SK-N-SH (cell line): ENCODE data around the gene INSC.

Experiments used
- CTCF ChIP-seq: fragments of 200-600 bp; sonication (generic); IDR thresholded peaks from 2 replicates; pipeline ENCODE4 v1.6.1; 2017; ENCODE audit warnings: antibody characterized with exemption, mild to moderate bottlenecking, moderate library complexity
- ELF1 ChIP-seq: IDR thresholded peaks from 2 replicates; pipeline ENCODE4 v1.4.0; 2012
- EZH2phosphoT487 ChIP-seq: fragments of 200-600 bp; sonication (generic); IDR thresholded peaks from 2 replicates; pipeline ENCODE4 v1.6.1; 2017; ENCODE audit warnings: low read depth, mixed run types, mild to moderate bottlenecking, antibody characterized with exemption, moderate library complexity, borderline replicate concordance
- FOXM1 ChIP-seq: IDR thresholded peaks from 2 replicates; pipeline ENCODE4 v1.4.0; 2012; ENCODE audit warnings: low read depth, mild to moderate bottlenecking
- GABPA ChIP-seq: IDR thresholded peaks from 2 replicates; pipeline ENCODE4 v1.4.0; 2012; ENCODE audit warnings: low read depth, mild to moderate bottlenecking
- MAX ChIP-seq: IDR thresholded peaks from 2 replicates; pipeline ENCODE4 v1.4.0; 2012; ENCODE audit warnings: low read depth
- MXI1 ChIP-seq: IDR thresholded peaks from 2 replicates; pipeline ENCODE4 v1.6.1; 2012; ENCODE audit warnings: mild to moderate bottlenecking, low read depth, low read length, improper control_type of control experiment
- SMC3 ChIP-seq: IDR thresholded peaks from 2 replicates; pipeline ENCODE4 v1.6.1; 2012; ENCODE audit warnings: low read depth, low read length, improper control_type of control experiment
- USF2 ChIP-seq: fragments of 150-350 bp; IDR thresholded peaks from 2 replicates; pipeline ENCODE4 v1.6.1; 2017; ENCODE audit warnings: antibody characterized with exemption, low read length, low read depth, borderline replicate concordance

- TF ChIP-seq MXI1: no peak
- TF ChIP-seq CTCF: no peak
- no peak for TF ChIP-seq MAX
- TF ChIP-seq SMC3: no peak
- no peak for TF ChIP-seq EZH2phosphoT487
- no peak for TF ChIP-seq ELF1
- TF ChIP-seq GABPA: no peak
- TF ChIP-seq FOXM1: no peak
- TF ChIP-seq USF2: no peak
These were observed 42.5 kb downstream of the INSC start for GRCh38 chr11:15157181-15157580.
